ENCODE measurements around the gene GRAMD1A.

Gene GRAMD1A

GRCh38 chr19:35074426-35075201 lies 74.5 kb downstream of the GRAMD1A start:
- no peak overlapping the region for H3K27ac ChIP-seq (ENCODE audit: extremely low read depth, low read depth, low read length)
- POLR2A ChIA-PET: no interaction called here
- H3K9me3 ChIP-seq (ENCODE audit: control insufficient read depth, insufficient read depth, low read depth, low read length): peaks cover 7% of the 10 kb centered on the region
- CTCF ChIA-PET: interaction anchor here (0.6 to 1.4 kb wide), 7 partner anchors 13 to 98 kb away, joined by 3 to 6 read pairs (median 5); no protein-coding TSS in a partner anchor
- no peaks in the 10 kb centered on the region for H3K36me3 ChIP-seq (ENCODE audit: control insufficient read depth in 2 of 2, insufficient read depth in 1 of 2, low read length in 2 of 2)
- no peak for TF ChIP-seq ZNF624 (tag by site-specific recombination; IDR thresholded peaks at IDR 0.05)
- TF ChIP-seq ZNF629 (tag by site-specific recombination; IDR thresholded peaks at IDR 0.05): no peak
- no peak for TF ChIP-seq PRDM10 (tag by site-specific recombination; IDR thresholded peaks at IDR 0.05)
- TF ChIP-seq ZSCAN23 (tag by site-specific recombination; IDR thresholded peaks at IDR 0.05): no peak
- no peak for TF ChIP-seq BCL11A (tag by site-specific recombination; IDR thresholded peaks at IDR 0.05; ENCODE audit: low read depth)
- no peak for TF ChIP-seq ZNF747 (tag by site-specific recombination; IDR thresholded peaks at IDR 0.05)
- TF ChIP-seq ZBTB1 (tag by site-specific recombination; IDR thresholded peaks at IDR 0.05): no peak
- no peak for TF ChIP-seq ZNF311 (tag by site-specific recombination; IDR thresholded peaks at IDR 0.05; ENCODE audit: borderline replicate concordance)
- TF ChIP-seq ZXDB (tag by site-specific recombination; IDR thresholded peaks at IDR 0.05): no peak
- no peak overlapping the region for H3K4me3 ChIP-seq (ENCODE audit: low read depth, low read length)
- no peaks in the 10 kb centered on the region for H3K4me1 ChIP-seq (ENCODE audit: control insufficient read depth, insufficient read depth, low read length)

- Histone ChIP-seq H3K9me3 (ENCODE audit: control insufficient read depth, insufficient read depth, low read depth, low read length) (peaks cover 5% of the 10 kb centered on the region), H3K36me3 (ENCODE audit: control insufficient read depth in 2 of 2, insufficient read depth in 1 of 2, low read length in 2 of 2) (no peaks in the 10 kb centered on the region), H3K4me1 (ENCODE audit: control insufficient read depth, insufficient read depth, low read length) (no peaks in the 10 kb centered on the region), H3K4me3 (ENCODE audit: low read depth, low read length) (no peak overlapping the region), H3K27ac (ENCODE audit: extremely low read depth, low read depth, low read length) (no peak overlapping the region)
- CTCF ChIA-PET: interaction anchor here (0.7 to 6.5 kb wide), 5 partner anchors 8 to 103 kb away, joined by 3 to 54 read pairs (median 5); no protein-coding TSS in a partner anchor
- POLR2A ChIA-PET: no interaction called here
- TF ChIP-seq KLF10 (tag by site-specific recombination; IDR thresholded peaks at IDR 0.05) (no peak), ZNF211 (tag by site-specific recombination; IDR thresholded peaks at IDR 0.05; ENCODE audit: low read depth) (no peak), ZSCAN18 (tag by site-specific recombination; IDR thresholded peaks at IDR 0.05) (no peak), ZSCAN23 (tag by site-specific recombination; IDR thresholded peaks at IDR 0.05) (no peak), ZNF24 (tag by site-specific recombination; IDR thresholded peaks at IDR 0.05) (no peak), ZNF335 (tag by site-specific recombination; conservative IDR thresholded peaks at IDR 0.05) (no peak), ZNF366 (tag by site-specific recombination; conservative IDR thresholded peaks at IDR 0.05) (peak; percentile 87), ZNF501 (tag by site-specific recombination; IDR thresholded peaks at IDR 0.05) (no peak), ZNF157 (tag by site-specific recombination; IDR thresholded peaks at IDR 0.05) (no peak), ZNF155 (tag by site-specific recombination; IDR thresholded peaks at IDR 0.05) (no peak), GLIS1 (tag by site-specific recombination; IDR thresholded peaks at IDR 0.05) (no peak), ZNF112 (tag by site-specific recombination; IDR thresholded peaks at IDR 0.05) (no peak), ZBTB48 (tag by site-specific recombination; IDR thresholded peaks at IDR 0.05) (no peak), ZNF169 (tag by site-specific recombination; IDR thresholded peaks at IDR 0.05) (no peak), GLIS2 (tag by site-specific recombination; IDR thresholded peaks at IDR 0.05) (peak; percentile 32; the same call in 1 of the 2 replicates), ZBTB26 (tag by site-specific recombination; optimal IDR thresholded peaks at IDR 0.05) (no peak), ZNF76 (tag by site-specific recombination; IDR thresholded peaks at IDR 0.05; ENCODE audit: borderline replicate concordance, low read depth) (no peak), ZNF133 (tag by site-specific recombination; IDR thresholded peaks at IDR 0.05) (no peak), ZNF48 (tag by site-specific recombination; IDR thresholded peaks at IDR 0.05) (no peak), ZBTB7A (tag by site-specific recombination; IDR thresholded peaks at IDR 0.05; ENCODE audit: low read depth) (0 out of 2 replicates have a peak, but pooled peaks have one; percentile 33)
These were observed 75.3 kb downstream of the GRAMD1A start for GRCh38 chr19:35075202-35076025.
